Measurements from ENCODE around the gene ARHGAP12.
"Not testable (repeated sequence)": the region's sequence is repeated elsewhere in the genome, so short reads cannot be mapped to it uniquely, and the experiment has no call there.

The ARHGAP12 gene

DNA sequence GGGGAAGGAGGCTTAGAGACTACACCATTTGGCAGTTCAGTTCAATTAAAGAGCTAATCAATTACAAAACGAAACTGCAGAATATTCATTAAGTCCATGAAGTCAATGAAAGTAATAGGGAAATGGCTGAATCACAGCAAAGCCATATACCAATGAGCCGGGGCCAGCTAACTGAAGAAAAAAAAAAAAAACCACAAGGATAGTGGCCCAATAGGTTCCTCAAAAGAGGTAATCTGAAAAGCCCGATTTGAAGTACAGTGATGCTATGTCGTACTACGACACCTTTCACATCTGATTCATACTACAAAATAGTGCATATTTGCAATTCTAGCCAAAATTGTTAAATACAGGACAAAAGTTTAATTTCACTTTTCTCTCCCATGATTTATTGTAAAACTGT is 2.5 kb downstream of the ARHGAP12 start:
- DNase-seq (ENCODE audit: low spot score), result no peak

DNA sequence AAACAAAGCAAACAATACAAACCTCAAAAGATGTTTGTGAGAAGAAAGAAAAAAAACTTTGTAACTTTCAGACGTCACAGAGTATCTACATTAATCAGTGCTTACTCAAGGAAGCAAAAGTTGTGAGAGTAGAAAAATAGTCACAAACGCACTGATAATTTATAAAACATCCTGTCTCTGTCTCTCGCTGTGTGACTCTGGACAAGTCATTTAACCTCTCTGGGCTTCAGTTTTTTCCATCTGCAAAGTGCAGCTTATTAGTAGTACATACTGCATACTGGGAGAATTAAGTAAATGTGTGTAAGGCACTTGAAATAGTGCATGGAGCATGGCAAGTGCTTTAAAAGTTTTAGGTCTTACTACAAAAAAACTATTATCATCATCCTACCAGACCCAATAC is 3.8 kb downstream of the ARHGAP12 start:
- DNase-seq (ENCODE audit: low spot score), result no peak

DNA sequence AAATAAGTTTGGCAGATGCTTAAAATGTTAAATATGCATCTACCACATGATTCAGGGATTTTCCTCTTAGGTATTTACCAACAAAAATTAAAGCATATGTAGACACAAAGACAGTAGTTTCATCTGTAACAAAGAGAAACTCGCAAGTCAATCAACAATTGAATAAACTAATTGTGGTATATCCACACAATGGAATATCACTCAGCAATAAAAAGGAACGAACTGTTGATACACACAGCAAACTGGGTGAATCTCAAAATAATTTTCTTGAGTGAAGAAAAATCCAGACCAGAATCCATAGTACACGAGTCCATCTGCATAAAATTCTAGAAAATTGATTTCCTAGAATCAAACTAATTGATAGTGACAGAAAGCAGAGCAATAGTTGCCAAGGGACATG is 5.2 kb downstream of the ARHGAP12 start:
- no peak for DNase-seq (ENCODE audit: low spot score)

DNA sequence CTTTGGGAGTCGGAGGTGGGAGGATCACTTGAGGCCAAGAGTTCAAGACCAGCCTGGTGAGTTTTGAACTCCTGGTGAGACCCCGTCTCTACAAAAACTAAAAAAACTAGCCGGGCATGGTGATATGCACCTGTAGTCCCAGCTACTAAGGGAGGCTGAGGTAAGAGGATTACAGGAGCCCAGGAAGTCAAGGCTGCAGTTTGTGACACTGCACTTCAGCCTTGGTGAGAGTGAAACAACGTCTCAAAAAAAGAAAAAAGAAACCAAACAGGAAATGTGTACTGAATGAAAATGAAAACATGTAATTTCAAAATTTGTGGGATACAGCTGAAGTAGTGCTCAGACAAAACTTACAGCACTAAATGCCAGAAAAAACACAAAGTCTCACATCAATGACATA is 7.6 kb downstream of the ARHGAP12 start:
- no peak for DNase-seq (ENCODE audit: low spot score)

DNA sequence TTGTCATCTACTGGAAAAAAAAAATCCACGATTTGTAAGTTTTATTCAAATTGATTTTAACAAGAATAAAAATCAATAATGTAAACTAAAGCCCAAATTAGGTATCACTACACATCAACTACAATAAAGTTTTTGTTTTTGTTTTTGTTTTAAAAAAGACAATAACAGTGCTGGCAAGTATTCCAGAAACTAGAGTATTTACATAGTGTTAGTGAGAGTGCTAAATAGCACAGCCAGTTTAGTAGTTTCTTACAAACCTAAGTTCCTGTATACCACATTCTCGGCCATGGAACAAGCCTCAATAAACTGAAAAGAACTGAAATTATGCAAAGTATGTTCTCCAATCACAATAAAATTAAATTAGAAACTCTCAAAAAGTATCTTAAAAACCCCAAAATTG is 8.1 kb downstream of the ARHGAP12 start:
- no peak for DNase-seq (ENCODE audit: low spot score)

DNA sequence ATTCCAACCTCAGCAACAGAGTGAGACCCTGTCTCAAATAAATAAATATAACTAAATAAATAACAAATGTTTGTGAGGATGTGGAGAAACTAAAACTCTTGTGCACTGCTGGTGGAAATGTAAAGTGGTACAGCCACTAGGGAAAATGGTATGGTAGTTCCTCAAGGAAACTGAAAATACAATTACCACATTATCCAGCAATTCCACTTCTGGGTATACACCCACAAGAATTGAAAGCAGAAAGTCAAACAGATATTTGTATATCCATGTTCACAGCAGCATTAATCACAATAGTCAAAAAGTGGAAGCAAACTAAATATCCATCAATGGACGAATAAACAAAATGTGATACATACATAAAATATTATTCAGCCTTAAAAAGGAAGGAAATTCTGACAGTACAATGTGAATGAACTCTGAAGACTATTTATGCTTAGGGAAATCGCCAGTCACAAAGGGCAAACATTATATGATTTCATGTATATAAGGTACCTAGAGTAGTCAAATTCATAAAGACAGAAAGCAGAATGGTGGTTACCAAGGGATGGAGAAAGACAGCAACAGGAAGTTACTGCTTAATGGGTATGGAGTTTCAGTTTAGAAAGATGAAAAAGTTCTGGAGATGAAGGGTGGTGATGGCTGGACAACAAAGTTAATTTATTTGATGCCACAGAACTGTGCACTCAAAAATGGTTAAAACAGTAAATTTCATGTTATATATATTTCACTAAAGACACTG is 9.8 kb downstream of the ARHGAP12 start:
- DNase-seq (ENCODE audit: low spot score), result no peak

DNA sequence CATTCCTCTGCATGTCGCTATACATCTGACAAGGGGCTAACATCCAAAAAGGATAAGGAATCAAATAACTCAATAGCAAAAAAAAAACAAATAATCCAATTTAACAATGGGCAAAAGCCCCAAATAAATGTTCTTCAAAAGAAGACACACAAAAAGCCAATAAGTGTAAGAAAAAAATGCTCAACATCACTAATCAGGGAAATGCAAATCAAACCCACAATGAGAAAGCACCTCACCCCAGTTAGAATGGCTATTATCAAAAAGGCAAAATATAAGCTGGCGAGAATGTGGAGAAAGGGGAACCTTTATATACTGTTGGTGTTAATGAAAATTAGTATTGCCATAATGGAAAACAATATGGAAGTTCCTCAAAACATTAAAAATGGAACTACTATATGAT is 14.3 kb downstream of the ARHGAP12 start:
- no peak for DNase-seq (ENCODE audit: low spot score)

DNA sequence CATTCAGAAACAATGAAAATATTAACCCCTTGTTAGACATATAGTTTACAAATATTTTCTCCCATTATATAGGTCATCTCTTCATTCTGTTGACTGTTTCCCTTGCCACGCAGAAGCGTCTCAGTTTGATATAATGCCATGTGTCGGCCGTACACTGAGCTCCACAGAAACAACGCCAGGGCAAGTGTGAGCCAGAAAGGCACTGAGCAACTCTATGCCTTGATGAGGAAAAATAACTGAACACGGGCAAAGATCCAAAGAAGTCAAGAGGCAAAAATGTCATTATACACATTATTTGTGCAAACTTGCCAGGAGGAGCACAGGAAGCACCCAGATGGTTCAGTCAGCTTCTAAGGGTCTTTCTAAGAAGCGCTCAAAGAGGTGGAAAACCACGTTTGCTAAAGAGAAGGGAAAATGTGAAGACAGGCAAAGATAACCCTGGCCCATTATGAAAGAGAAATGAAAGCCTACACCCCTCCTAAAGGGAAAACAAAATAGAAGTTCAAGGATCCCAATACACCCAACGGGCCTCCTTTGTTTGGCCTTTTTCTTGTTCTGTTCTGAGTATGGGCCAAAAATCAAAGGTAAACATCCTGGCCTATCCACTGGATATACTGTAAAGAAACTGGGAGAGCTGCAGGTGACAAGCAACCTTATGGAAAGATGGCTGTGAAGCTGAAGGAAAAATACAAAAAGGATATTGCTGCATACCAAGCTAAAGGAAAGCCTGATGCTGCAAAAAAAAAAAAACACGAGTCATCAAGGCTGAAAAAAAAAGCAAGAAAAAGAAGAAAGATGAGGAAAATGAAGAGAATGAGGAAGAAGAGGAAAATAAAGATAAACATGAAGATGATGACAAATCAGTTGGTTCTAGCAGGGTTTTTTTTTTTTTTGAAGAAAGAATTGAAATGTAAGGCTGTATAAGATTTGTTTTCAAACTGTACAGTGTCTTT is 15.5 kb downstream of the ARHGAP12 start:
- no peak for DNase-seq (ENCODE audit: low spot score)

DNA sequence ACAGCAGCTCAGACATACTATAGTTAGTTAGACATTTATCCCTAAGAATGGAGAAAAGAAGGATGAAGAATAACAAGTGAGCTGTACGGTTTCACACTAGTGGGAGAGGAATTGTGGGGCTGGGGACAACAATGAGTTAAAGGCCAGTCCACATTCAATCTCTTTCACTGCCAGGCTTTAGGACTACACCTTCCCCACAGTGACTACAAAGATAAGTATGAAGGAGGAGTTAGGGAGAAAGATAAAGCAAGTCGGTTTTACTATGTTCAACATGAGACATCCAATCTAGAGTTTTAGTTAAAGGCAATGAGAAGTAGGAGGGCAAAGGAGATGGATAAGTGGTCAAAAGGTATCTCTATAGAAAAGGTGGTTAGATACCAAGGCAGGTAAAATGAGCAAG is 16.3 kb downstream of the ARHGAP12 start:
- no peak for DNase-seq (ENCODE audit: low spot score)

DNA sequence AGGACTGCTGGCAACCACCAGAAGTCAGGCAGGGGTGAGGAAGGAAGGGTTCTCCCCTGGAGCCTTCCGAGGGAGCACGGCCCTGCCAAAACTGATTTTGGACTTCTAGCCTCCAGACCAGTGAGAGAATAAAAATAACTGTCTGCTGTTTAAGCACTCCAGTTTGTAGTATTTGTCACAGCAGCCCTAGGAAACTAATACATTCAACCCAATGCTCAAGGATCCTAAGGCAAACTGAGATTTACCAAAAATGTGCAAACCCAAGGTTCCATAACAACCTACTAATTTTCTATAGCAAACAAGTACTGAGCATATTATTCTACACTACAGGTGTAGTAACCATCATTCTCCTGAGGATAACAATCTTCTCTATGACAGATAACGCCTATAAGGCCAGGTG is 18.6 kb downstream of the ARHGAP12 start:
- no peak for DNase-seq (ENCODE audit: low spot score)

DNA sequence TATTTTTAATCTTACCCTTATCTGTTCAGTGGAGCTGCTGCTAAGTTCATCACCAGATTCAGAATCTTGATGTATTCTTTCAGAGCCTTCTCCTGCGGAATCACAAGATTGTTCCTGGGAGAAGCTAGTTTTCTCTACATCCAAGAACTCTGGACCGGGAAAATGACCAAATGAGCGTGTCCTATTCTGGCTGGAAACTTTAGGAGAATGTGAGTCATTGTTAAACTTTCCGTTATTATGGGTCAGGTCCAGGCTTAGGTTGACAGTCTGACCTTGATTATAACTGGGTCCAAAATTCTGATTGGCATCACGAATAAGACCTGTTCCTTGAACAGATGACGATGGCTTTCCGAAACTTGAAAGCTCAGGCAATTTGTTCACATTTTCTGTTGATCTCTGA is 20.5 kb downstream of the ARHGAP12 start:
- no peak for DNase-seq (ENCODE audit: low spot score)

DNA sequence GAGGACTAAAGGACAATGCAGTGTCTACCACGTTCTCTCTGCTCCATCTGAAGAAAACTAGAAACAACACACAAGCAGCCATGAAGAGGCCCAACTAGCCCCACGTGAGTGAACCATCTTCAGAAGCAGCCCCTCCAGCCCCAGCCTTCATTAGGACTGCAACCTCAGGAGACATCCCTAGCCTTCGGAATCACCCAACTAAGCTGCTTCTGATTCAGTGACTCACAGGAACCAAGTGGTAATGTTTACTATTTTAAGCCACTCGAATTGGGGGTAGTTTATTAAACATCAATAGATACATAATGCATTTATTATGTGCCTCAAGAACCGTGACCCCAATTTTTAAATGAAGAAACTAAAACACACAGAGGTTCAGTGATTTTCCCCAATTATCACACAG is 22.6 kb downstream of the ARHGAP12 start:
- DNase-seq (ENCODE audit: low spot score), result no peak

DNA sequence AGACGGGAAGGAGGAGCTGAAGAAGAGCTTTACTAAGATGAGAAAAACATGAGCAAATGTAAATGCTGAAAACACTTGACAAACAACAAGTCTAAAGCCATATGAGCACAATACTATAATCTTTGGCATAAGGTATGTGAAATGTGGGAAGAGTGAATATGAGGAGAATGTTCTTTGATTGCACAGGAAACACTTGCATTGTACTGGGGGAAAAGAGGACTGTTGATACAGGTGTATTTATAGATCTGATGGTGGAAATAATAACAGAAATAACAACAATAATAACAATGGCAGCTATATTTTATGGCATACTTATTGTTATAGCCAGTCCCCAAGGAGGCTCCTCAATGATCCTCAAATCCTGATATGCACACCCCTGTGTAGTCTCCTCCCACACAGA is 23.0 kb downstream of the ARHGAP12 start:
- DNase-seq (ENCODE audit: low spot score), result no peak

DNA sequence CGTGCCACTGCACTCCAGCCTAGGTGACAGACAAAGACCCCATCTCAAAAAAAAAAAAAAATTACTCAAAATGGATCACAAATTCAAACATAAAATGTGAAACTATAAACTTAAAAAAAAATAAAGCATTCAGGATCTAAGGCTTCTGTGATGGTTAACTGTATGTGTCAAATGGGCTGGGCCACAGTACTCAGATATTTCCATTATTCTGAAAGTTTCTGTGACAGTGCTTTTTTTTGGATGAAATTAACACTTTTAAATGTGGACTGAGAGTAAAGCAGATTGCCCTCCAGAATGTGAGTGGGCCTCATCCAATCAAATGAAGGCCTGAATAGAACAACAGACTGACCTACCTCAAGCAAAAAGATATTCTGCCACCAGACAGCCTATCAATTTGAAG is 26.0 kb downstream of the ARHGAP12 start:
- DNase-seq (ENCODE audit: low spot score), result no peak

DNA sequence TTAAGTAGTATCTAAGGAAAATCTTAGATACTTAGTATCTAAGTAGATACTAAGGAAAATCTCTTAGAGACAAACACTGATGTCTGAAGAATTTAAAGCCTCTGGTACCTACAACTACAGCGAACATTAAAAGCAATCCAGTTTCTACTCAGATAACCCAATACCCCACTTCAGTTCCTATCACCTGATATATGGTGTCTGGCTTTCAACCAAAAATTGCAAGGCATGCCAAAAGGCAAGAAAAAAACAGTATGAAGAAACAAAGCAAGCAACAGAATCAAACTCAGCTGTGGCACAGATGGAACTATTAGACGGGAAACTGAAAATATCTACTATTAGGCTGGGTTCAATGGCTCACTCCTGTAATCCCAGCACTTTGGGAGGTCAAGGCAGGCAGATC is 31.1 kb downstream of the ARHGAP12 start:
- DNase-seq (ENCODE audit: low spot score), result no peak

DNA sequence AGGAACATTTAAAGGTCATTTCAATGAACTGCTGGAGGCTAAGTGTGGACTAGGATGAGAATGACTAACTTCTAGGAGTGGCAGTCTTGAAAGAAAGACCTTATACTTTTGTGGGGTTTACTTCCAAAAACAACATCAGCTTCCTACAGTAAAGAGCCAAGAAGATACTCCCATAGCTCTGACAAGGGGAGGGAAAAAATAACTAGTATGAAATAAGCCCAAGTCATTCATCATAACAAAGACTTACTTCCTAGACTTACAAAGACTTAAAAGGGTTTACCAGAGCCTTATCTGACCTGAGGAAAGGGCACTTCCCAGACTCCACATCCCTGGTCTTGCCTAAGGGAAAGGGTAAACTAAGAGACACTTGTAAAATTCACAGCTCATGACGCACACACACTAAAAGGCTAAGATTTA is 31.7 kb downstream of the ARHGAP12 start:
- DNase-seq (ENCODE audit: low spot score), result no peak

DNA sequence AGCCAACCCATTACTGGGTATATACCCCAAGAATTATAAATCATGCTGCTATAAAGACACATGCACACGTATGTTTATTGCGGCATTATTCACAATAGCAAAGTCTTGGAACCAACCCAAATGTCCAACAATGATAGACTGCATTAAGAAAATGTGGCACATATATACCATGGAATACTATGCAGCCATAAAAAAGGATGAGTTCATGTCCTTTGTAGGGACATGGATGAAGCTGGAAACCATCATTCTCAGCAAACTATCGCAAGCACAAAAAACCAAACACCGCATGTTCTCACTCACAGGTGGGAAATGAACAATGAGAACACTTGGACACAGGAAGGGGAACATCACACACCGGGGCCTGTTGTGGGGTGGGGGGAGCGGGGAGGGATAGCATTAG is 32.9 kb downstream of the ARHGAP12 start:
- not testable (repeated sequence) for DNase-seq (ENCODE audit: low spot score)

DNA sequence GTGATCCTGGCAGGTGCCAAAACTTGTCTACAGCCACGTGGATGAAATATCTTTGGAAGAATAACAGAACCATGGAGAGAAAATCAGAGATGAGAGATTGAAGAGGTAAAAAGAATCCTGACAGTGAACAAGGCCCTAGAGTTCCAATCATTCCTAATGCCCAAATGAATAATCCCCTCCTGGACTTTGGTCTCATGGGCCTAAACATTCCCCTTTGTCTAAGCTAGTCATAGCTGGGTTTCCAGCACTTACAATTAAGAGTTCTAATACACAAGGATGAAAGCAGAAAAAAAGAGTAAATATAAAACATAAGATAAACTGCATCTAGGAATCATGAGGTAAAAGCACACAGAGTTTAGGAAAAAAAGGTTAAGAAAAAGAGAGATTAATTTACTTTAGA is 40.2 kb downstream of the ARHGAP12 start:
- no peak for DNase-seq (ENCODE audit: low spot score)

DNA sequence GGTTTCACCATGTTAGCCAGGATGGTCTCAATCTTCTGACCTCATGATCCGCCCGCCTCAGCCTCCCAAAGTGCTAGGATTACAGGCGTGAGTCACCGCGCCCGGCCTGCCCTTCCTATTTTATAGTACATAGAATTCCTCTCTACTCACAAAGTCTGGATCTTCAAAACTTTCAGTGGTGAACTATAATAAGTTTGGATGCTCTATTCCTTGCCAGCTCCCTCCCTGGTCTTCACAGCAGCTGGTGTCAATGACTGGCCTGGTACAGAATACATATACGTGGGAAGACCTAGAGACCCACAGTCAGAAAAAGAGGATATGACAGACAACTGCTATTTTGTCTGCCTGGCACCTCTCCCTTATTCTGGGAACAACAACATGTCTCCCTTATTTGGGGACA is 40.8 kb downstream of the ARHGAP12 start:
- no peak for DNase-seq (ENCODE audit: low spot score)

DNA sequence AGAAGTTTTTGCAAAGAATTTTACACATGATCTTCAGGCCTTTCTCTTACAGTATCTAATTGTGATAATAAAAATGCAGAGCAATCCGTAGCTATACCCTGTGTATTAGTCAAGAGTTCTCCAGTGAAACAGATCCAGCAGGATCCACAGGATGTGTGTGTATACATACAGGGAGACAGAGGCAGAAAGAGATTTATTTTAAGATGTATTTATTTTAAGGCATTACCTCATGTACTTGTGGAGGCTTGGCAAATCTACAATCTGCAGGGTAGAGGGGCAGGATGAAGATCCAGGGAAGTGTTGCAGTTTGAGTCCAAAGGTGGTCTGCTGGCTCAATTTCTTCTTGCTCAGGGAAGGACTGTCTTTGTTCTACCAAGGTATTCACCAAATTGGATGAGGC is 41.7 kb downstream of the ARHGAP12 start:
- DNase-seq (ENCODE audit: low spot score), result no peak

DNA sequence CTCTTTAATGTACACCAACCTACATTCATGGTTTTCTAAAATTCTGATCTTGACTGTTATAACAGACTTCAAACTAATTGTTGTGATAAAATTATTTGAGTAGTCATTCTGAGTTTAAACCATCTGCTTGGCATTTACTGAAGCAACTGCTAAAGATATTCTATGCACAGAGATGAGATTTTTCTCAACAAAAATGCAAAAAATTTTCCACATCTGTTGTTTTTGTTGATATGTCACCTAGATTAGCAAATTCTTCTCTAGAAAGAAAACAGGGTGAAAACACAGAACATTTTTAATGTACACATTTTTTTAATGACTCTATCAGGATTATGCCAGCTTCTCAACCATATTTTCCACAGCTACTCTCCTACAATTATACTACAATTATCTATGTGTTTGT is 42.7 kb downstream of the ARHGAP12 start:
- no peak for DNase-seq (ENCODE audit: low spot score)

DNA sequence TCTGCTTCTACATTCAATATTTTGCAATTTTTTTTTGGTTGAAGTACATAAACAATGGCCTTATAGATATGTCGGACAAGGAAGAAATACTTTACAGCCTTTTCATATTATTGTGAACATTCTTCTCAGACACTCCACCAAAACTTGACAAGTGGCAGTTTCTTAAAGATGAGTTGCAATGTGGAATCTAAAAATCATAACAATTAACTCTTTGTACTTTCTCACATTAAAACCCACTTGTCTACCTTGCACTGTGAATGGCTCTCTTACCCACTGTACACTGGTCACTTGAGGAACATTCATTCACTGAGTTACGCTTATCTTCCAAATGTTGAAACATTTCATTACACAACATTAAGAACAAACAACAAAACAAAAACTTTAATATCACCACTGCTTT is 44.2 kb downstream of the ARHGAP12 start:
- no peak for DNase-seq (ENCODE audit: low spot score)

DNA sequence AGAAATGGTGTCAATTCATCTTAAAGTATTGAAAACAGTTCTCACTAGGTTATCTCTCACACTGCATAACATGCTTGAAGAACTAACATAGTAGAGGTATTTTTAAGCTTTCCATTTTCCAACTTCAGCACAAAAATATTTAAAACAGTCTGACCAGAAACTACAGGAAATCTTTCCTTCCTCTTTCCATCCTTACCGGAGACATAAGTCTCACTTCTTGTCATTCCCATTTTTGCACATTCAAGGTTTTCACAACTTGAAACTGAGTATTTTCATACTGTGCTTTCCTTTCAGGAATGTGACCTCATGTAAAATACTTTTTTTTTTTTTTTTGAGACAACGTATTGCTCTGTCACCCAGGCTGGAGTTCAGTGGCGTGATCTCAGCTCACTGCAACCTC is 45.2 kb downstream of the ARHGAP12 start:
- no peak for DNase-seq (ENCODE audit: low spot score)

DNA sequence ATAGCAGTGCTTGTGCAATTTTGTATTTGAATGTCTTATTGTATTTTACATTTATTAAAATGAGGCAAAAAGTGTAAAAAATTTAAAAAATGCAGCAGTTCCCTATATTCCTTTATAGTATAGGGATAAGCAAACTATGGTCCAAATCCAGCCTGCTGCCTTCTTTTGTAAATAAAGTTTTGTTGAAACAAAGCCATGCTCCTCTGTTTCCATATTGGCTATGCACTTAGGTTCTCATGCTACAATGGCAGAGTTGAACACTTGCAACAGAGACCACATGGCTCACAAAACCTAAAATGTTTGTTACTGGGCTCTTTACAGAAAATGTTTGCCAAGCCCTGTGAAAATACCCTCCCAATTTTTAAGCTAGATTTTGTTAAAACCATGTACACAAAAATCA is 50.1 kb downstream of the ARHGAP12 start:
- no peak for DNase-seq (ENCODE audit: low spot score)
